Liver (tissue), 9 donors: ENCODE data around the gene TOR1AIP2. TPM values are rescaled to one million over a fixed set of nuclear protein-coding genes. Genes with fewer than 3 reads are reported as not detected.

Source experiments
- DNase-seq: peaks from one replicate; pipeline ENCODE4 v3.0.0-alpha.2; 2017; ENCODE audit warnings: low spot score
- H3K27ac ChIP-seq, 2 donors: one replicate each; pipeline ENCODE4 v1.7.0; 2013; ENCODE audit warnings: inconsistent platforms in 2 of 2, low read length in 2 of 2, control low read depth in 1 of 2, low read depth in 1 of 2, mild to moderate bottlenecking in 1 of 2
- H3K27me3 ChIP-seq, 4 donors: one replicate each; pipeline versions ENCODE4 v1.6.1 to v1.7.0; 2013; ENCODE audit warnings: low read length in 3 of 4, inconsistent platforms in 1 of 4, mild to moderate bottlenecking in 1 of 4, moderate library complexity in 1 of 4; ENCODE audit not compliant: control insufficient read depth in 4 of 4, insufficient read depth in 4 of 4
- H3K36me3 ChIP-seq, 4 donors: one replicate each; pipeline versions ENCODE4 v1.6.1 to v1.7.0; 2013; ENCODE audit warnings: low read length in 3 of 4, mild to moderate bottlenecking in 3 of 4, low read depth in 1 of 4, moderate library complexity in 1 of 4; ENCODE audit not compliant: control insufficient read depth in 4 of 4, insufficient read depth in 3 of 4
- H3K4me1 ChIP-seq, 4 donors: one replicate each; pipeline versions ENCODE4 v1.6.1 to v1.7.0; 2013; ENCODE audit warnings: low read length in 3 of 4, mild to moderate bottlenecking in 3 of 4, moderate library complexity in 1 of 4; ENCODE audit not compliant: control insufficient read depth in 4 of 4, insufficient read depth in 4 of 4
- H3K4me3 ChIP-seq, 3 donors: one replicate each; pipeline versions ENCODE4 v1.6.1 to v1.7.0; 2013; ENCODE audit warnings: low read length in 3 of 3, control low read depth in 1 of 3, low read depth in 1 of 3, mild to moderate bottlenecking in 1 of 3
- H3K9ac ChIP-seq, 2 donors: one replicate each; pipeline ENCODE4 v1.7.0; 2013; ENCODE audit warnings: low read length in 2 of 2, mild to moderate bottlenecking in 2 of 2, moderate library complexity in 2 of 2, control low read depth in 1 of 2, low read depth in 1 of 2
- H3K9me3 ChIP-seq, 4 donors: one replicate each; pipeline versions ENCODE4 v1.6.1 to v1.7.0; 2013; ENCODE audit warnings: low read length in 3 of 4; ENCODE audit not compliant: control insufficient read depth in 4 of 4
- EGR1 ChIP-seq, 2 donors: IDR thresholded peaks; 2 replicates each; pipeline ENCODE4 v1.6.1; 2016 to 2018; ENCODE audit warnings: antibody characterized with exemption in 2 of 2, low read depth in 2 of 2
- FOXA1 ChIP-seq: IDR thresholded peaks from 2 replicates; pipeline ENCODE4 v1.6.1; 2016; ENCODE audit warnings: antibody characterized with exemption
- FOXA2 ChIP-seq: IDR thresholded peaks from 2 replicates; pipeline ENCODE4 v1.6.1; 2016; ENCODE audit warnings: antibody characterized with exemption
- GABPA ChIP-seq, 2 donors: IDR thresholded peaks in 1 of 2; conservative IDR thresholded peaks in 1 of 2; 2 replicates each; pipeline ENCODE4 v1.6.1; 2016; ENCODE audit warnings: antibody characterized with exemption in 2 of 2, mild to moderate bottlenecking in 1 of 2, moderate library complexity in 1 of 2
- HNF4A ChIP-seq, 2 donors: conservative IDR thresholded peaks; 2 replicates each; pipeline ENCODE4 v1.6.1; 2016; ENCODE audit warnings: antibody characterized with exemption in 2 of 2, mild to moderate bottlenecking in 2 of 2
- HNF4G ChIP-seq: IDR thresholded peaks from 2 replicates; pipeline ENCODE4 v1.6.1; 2016; ENCODE audit warnings: antibody characterized with exemption
- JUND ChIP-seq, 2 donors: IDR thresholded peaks; 2 replicates each; pipeline ENCODE4 v1.6.1; 2016; ENCODE audit warnings: antibody characterized with exemption in 2 of 2
- NR2F2 ChIP-seq: IDR thresholded peaks from 2 replicates; pipeline ENCODE4 v1.6.1; 2016; ENCODE audit warnings: antibody characterized with exemption
- RAD21 ChIP-seq, 2 donors: IDR thresholded peaks; 2 replicates each; pipeline ENCODE4 v1.6.1; 2016; ENCODE audit warnings: antibody characterized with exemption in 2 of 2, mild to moderate bottlenecking in 2 of 2
- RXRA ChIP-seq, 2 donors: IDR thresholded peaks; 2 replicates each; pipeline ENCODE4 v1.6.1; 2017 to 2018; ENCODE audit warnings: antibody characterized with exemption in 2 of 2, mild to moderate bottlenecking in 1 of 2
- SP1 ChIP-seq: IDR thresholded peaks from 2 replicates; pipeline ENCODE4 v1.6.1; 2018; ENCODE audit warnings: antibody characterized with exemption, mild to moderate bottlenecking
- TAF1 ChIP-seq: conservative IDR thresholded peaks from 2 replicates; pipeline ENCODE4 v1.6.1; 2016; ENCODE audit warnings: antibody characterized with exemption, mild to moderate bottlenecking
- YY1 ChIP-seq: IDR thresholded peaks from 2 replicates; pipeline ENCODE4 v1.6.1; 2016; ENCODE audit warnings: antibody characterized with exemption, mild to moderate bottlenecking
- WGBS: extraction: QIAGEN DNeasy Blood & Tissue Kit; methylation state at CpG from one replicate; pipeline ENCODE4 v1.1.7; 2013; 5-methylcytosine and 5-hydroxymethylcytosine counted together
- polyA plus RNA-seq, 2 donors: library from polyadenylated mRNA; stranded (reverse) in 1 of 2; unstranded in 1 of 2; fragments of 200-250 nt in 1 of 2; fragments of >200 nt in 1 of 2; fragmentation: Nextera tagmentation in 1 of 2; extraction: Ambion mirVana in 1 of 2; gene quantifications; one replicate each; pipeline versions ENCODE4 v1.2.1 to v1.2.3, GENCODE V29; 2013 to 2015
- total RNA-seq, 2 donors: library from RNA; depleted of rRNA; stranded (reverse); fragments of >200 nt; gene quantifications; one replicate each; pipeline ENCODE4 v1.2.3, GENCODE V29; 2014
- TF ChIP-seq, protein P1 (sequence below): IDR thresholded peaks from 2 replicates; pipeline ENCODE4 v1.6.1; 2016; ENCODE audit warnings: antibody characterized with exemption
- TF ChIP-seq, protein P2 (sequence below): IDR thresholded peaks from 2 replicates; pipeline ENCODE4 v1.6.1; 2016; ENCODE audit warnings: antibody characterized with exemption
- TF ChIP-seq, protein P3 (sequence below): fragments of 150-350 bp; IDR thresholded peaks from 2 replicates; pipeline ENCODE4 v1.5.1; 2017; ENCODE audit warnings: improper control_type of control experiment, low read depth, low read length; ENCODE audit not compliant: missing input control
- TF ChIP-seq, protein P4 (sequence below): IDR thresholded peaks from 2 replicates; pipeline ENCODE4 v1.6.1; 2016; ENCODE audit warnings: antibody characterized with exemption
- TF ChIP-seq, protein P5 (sequence below): IDR thresholded peaks from 2 replicates; pipeline ENCODE4 v1.6.1; 2016; ENCODE audit warnings: antibody characterized with exemption, mild to moderate bottlenecking
- donor health status: healthy.
- donor health status: healthy.
- donor health status: healthy.
- donor health status: healthy.
- donor health status: healthy.

The TOR1AIP2 gene
- total and polyA plus RNA-seq, 4 donors, result 12.7 to 124 (median 38.6) TPM

DNA sequence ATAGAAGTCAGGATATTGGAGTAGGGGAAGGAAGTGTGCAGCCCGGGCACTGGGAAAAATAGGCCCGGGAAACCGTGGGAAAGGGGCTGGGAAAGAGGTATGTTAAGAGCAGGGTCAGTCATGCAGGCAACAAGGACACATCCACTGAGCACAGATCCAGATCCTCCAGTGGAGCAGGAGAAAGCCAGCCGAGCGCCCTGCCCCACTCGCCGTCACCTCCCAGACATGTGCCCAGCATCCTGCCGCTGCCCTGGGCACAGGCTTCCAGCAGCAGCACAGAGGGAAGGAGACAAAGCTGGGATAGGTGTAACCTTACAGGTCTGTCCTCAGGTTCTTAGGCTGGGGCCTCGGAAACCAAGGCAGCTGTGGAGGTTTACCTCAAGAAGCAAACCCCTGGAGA is 70.3 kb downstream of the TOR1AIP2 start:
- H3K27me3 ChIP-seq, result no peaks in the 10 kb centered on the region
- no peaks in the 10 kb centered on the region for H3K9me3 ChIP-seq
- no peak for DNase-seq
- H3K36me3 ChIP-seq, result no peaks in the 10 kb centered on the region
- 86% methylated on average over 9 of the region's 9 CpGs for WGBS
- TF ChIP-seq, protein P1, sequence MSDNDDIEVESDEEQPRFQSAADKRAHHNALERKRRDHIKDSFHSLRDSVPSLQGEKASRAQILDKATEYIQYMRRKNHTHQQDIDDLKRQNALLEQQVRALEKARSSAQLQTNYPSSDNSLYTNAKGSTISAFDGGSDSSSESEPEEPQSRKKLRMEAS, result no peak
- TF ChIP-seq, protein P2, sequence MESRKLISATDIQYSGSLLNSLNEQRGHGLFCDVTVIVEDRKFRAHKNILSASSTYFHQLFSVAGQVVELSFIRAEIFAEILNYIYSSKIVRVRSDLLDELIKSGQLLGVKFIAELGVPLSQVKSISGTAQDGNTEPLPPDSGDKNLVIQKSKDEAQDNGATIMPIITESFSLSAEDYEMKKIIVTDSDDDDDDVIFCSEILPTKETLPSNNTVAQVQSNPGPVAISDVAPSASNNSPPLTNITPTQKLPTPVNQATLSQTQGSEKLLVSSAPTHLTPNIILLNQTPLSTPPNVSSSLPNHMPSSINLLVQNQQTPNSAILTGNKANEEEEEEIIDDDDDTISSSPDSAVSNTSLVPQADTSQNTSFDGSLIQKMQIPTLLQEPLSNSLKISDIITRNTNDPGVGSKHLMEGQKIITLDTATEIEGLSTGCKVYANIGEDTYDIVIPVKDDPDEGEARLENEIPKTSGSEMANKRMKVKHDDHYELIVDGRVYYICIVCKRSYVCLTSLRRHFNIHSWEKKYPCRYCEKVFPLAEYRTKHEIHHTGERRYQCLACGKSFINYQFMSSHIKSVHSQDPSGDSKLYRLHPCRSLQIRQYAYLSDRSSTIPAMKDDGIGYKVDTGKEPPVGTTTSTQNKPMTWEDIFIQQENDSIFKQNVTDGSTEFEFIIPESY, result no peak
- TF ChIP-seq, protein P3, sequence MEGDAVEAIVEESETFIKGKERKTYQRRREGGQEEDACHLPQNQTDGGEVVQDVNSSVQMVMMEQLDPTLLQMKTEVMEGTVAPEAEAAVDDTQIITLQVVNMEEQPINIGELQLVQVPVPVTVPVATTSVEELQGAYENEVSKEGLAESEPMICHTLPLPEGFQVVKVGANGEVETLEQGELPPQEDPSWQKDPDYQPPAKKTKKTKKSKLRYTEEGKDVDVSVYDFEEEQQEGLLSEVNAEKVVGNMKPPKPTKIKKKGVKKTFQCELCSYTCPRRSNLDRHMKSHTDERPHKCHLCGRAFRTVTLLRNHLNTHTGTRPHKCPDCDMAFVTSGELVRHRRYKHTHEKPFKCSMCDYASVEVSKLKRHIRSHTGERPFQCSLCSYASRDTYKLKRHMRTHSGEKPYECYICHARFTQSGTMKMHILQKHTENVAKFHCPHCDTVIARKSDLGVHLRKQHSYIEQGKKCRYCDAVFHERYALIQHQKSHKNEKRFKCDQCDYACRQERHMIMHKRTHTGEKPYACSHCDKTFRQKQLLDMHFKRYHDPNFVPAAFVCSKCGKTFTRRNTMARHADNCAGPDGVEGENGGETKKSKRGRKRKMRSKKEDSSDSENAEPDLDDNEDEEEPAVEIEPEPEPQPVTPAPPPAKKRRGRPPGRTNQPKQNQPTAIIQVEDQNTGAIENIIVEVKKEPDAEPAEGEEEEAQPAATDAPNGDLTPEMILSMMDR, result no peak
- TF ChIP-seq GABPA (IDR thresholded peaks at IDR 0.05 in 1 of 2, conservative IDR thresholded peaks at IDR 0.05 in 1 of 2) (no peak), YY1 (no peak), HNF4A (conservative IDR thresholded peaks at IDR 0.05) (no peak), SP1 (no peak), JUND (IDR thresholded peaks at IDR 0.05) (no peak), HNF4G (no peak), RXRA (IDR thresholded peaks at IDR 0.05) (no peak), TAF1 (no peak), FOXA2 (no peak), EGR1 (IDR thresholded peaks at IDR 0.05; ENCODE audit: low read depth in 2 of 2) (no peak)
- TF ChIP-seq, protein P4, sequence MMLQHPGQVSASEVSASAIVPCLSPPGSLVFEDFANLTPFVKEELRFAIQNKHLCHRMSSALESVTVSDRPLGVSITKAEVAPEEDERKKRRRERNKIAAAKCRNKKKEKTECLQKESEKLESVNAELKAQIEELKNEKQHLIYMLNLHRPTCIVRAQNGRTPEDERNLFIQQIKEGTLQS, result no peak
- TF ChIP-seq, protein P5, sequence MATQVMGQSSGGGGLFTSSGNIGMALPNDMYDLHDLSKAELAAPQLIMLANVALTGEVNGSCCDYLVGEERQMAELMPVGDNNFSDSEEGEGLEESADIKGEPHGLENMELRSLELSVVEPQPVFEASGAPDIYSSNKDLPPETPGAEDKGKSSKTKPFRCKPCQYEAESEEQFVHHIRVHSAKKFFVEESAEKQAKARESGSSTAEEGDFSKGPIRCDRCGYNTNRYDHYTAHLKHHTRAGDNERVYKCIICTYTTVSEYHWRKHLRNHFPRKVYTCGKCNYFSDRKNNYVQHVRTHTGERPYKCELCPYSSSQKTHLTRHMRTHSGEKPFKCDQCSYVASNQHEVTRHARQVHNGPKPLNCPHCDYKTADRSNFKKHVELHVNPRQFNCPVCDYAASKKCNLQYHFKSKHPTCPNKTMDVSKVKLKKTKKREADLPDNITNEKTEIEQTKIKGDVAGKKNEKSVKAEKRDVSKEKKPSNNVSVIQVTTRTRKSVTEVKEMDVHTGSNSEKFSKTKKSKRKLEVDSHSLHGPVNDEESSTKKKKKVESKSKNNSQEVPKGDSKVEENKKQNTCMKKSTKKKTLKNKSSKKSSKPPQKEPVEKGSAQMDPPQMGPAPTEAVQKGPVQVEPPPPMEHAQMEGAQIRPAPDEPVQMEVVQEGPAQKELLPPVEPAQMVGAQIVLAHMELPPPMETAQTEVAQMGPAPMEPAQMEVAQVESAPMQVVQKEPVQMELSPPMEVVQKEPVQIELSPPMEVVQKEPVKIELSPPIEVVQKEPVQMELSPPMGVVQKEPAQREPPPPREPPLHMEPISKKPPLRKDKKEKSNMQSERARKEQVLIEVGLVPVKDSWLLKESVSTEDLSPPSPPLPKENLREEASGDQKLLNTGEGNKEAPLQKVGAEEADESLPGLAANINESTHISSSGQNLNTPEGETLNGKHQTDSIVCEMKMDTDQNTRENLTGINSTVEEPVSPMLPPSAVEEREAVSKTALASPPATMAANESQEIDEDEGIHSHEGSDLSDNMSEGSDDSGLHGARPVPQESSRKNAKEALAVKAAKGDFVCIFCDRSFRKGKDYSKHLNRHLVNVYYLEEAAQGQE, result no peak
- H3K4me3 ChIP-seq, result no peak overlapping the region
- no peak overlapping the region for H3K27ac ChIP-seq
- peaks cover 0 to 4% (median 0%) of the 10 kb centered on the region in 4 donors for H3K4me1 ChIP-seq
- no peak overlapping the region for H3K9ac ChIP-seq

DNA sequence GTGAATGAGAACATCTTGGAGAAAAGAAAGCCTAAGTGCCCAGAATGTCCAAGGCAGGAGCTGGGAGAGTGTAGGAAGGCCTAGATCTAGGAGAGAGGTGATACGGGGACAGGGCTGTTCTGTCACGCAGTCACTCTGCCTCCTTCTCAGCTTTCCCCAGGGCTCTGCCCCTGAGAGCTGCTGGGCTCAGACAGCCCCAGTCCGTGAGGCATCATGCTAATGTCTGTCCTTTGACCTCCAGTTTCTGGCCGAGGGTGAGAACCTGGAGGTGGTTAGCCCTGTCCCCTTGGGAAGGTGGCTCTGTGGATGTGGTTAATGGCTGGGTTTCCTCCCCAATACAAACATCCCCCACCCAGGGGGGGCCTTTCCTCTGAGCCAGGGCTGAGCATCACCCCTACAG is 71.3 kb downstream of the TOR1AIP2 start:
- H3K27me3 ChIP-seq, result no peaks in the 10 kb centered on the region
- no peak overlapping the region for H3K27ac ChIP-seq
- no peaks in the 10 kb centered on the region for H3K9me3 ChIP-seq
- H3K36me3 ChIP-seq, result no peaks in the 10 kb centered on the region
- 77% methylated on average over 4 of the region's 4 CpGs for WGBS
- peaks cover 0 to 4% (median 0%) of the 10 kb centered on the region in 4 donors for H3K4me1 ChIP-seq
- H3K4me3 ChIP-seq, result no peak overlapping the region
- H3K9ac ChIP-seq, result no peak overlapping the region
- no peak for DNase-seq
- TF ChIP-seq GABPA (IDR thresholded peaks at IDR 0.05 in 1 of 2, conservative IDR thresholded peaks at IDR 0.05 in 1 of 2), result no peak
- TF ChIP-seq FOXA1, result no peak
- no peak for TF ChIP-seq HNF4G
- TF ChIP-seq NR2F2, result no peak
- TF ChIP-seq RXRA (IDR thresholded peaks at IDR 0.05), result no peak
- TF ChIP-seq, protein P2, result no peak
- TF ChIP-seq EGR1 (IDR thresholded peaks at IDR 0.05; ENCODE audit: low read depth in 2 of 2), result no peak
- no peak for TF ChIP-seq HNF4A (conservative IDR thresholded peaks at IDR 0.05)
- no peak for TF ChIP-seq JUND (IDR thresholded peaks at IDR 0.05)
- TF ChIP-seq RAD21 (IDR thresholded peaks at IDR 0.05), result no peak
- TF ChIP-seq FOXA2, result no peak
- TF ChIP-seq, protein P3, result no peak
- no peak for TF ChIP-seq YY1
- TF ChIP-seq TAF1, result no peak
- TF ChIP-seq, protein P4, result no peak
- TF ChIP-seq, protein P1, result no peak
